ENCODE results near the gene LTK.

LTK gene

DNA sequence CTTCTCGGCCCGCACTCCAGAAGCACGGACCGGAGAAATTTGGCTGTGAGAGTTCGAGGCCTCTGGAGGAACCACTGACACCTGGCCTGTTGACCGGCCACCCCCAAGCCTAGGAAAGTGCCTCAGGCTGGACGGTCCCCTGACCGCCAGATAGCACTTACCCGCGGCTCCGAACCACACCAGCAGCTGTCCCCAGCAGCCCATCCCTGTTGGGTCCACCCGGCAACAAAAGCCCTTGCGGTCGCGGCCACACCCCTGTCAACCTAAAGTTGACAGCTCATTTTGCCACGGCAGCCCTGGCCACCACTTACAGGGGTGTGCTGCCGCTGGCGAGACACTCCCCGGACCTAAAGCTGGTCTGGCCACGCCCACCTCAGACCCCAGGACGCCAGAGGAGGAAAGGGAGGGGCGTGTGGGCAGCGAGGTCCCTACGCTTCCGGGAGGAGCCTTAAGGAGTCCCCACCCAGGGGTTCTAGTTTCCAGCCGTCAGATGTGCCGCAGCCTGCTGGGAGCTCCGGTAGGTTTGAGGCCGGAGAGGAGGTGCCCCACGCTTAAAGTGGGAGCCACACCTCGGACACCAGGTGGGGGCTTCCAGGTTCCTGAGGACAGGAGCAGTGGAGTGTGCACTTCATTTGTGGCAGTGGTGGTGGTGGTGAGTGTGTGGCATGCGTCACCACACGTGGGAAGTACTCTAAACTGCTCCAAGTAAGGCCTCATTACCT, at the start of gene LTK:
Gene LTK (minus strand): TSS at position 322 of the 722 bp plus-strand sequence. CDS start 118 bp downstream, at position 204.
- no peak for DNase-seq (ENCODE audit: low read depth)

DNA sequence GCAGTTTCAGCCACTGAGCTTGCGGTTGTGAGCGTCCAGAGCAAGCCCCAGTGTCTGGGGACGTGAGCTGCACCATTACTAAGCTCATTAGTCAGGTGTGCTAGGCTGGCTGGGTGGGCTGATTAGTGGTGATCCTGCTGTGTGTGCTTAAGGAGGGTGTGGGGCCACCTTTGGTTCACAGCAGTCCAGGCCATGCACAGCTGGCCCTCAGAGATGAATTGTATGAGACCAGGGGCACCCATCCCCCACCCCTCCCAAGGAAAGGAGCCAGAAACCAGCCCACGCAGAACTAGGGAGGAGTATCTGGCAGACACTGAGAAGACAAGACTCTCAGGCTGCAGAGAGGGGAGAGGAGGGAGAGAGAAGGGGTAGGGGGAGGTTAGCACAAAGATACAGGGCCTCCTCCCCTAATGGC, 49.2 kb upstream of the LTK start:
- DNase-seq (ENCODE audit: low read depth): no peak

GRCh38 chr15:41562244-41562643, 48.6 kb upstream of the LTK start:
- DNase-seq (ENCODE audit: low read depth): no peak

GRCh38 chr15:41561777-41562145, 48.1 kb upstream of the LTK start:
- no peak for DNase-seq (ENCODE audit: low read depth)

DNA sequence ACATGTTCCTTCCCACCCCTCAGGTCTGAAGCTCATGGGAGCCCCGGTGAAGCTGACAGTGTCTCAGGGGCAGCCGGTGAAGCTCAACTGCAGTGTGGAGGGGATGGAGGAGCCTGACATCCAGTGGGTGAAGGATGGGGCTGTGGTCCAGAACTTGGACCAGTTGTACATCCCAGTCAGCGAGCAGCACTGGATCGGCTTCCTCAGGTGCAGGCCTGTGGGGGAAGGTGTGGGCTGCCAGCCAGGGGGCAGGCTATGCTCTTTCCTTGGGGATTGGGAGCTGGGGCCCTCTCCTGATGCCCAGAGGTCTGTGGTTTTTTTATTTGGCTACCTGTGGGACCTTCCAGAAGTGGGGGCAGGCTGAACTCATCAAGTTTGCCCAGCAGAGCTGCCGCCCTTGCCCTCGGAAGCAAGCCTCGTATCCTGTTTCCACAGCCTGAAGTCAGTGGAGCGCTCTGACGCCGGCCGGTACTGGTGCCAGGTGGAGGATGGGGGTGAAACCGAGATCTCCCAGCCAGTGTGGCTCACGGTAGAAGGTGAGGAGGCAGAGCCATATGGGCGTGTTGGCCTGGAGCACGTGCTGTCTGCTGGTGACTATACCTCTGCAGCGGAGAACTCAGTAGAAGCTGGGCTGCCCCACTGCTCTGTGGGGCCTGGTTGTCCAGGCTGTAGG, 47.6 kb upstream of the LTK start:
- no peak for DNase-seq (ENCODE audit: low read depth)

DNA sequence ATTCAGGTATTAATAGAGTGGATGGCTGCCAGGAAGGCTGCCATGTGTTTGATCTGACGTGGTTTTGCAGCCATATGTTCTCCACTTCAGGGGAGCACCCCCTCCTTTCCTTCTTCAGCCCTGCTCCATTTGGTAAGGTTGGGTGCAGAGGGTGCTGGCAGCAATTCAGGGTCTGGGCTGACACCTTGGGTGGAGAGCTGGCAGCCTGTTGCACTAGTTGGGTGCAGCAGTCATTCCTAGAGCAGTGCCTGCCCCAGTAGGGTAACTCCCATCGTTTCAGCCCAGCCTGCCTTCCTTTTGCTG, 46.9 kb upstream of the LTK start:
- DNase-seq (ENCODE audit: low read depth): no peak

- no peak for DNase-seq (ENCODE audit: low read depth)
These were observed 45.7 kb upstream of the LTK start for GRCh38 chr15:41559239-41559782.

DNA sequence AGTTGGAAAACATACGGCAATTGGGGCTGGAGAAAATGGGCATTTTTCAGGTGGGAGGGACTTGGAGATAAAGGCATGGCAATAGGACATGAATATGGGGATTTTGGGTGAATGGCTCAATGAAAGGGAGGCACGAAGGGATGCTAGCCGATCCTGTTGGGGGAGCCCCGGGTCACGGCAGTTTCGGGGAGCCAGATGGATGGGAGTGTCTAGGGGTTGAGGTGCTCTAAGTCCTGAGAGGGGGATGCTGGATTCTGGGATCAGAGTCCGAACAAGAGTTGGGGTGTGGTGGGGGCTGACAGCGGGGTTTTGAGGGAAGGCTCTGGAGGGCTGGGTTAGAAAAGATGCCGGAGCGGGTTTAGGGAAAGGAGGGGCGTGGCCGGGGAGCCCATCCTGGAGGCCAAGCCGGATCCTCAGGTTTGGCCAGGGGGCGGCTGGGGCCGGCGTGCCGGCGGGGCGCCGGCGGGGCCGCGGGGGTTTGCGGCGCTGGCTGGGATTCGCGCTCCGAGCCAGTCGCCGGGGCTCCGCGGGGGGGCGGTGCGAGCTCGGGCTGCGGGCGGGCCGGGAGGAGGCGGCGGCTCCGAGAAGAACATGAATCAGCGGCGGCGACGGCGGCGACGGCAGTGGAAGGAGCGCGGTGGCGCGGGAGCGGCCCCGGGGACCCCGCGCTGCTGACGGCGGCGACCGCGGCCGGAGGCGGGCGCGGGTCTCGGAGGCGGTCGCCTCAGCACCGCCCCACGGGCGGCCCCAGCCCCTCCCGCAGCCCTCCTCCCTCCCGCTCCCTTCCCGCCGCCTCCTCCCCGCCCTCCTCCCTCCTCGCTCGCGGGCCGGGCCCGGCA, 45.0 kb upstream of the LTK start, which contains the start of gene TYRO3:
Gene TYRO3 (plus strand): TSS at position 813 of the 839 bp plus-strand sequence. CDS start 46 bp downstream, outside the sequence.
- DNase-seq (ENCODE audit: low read depth): no peak

DNA sequence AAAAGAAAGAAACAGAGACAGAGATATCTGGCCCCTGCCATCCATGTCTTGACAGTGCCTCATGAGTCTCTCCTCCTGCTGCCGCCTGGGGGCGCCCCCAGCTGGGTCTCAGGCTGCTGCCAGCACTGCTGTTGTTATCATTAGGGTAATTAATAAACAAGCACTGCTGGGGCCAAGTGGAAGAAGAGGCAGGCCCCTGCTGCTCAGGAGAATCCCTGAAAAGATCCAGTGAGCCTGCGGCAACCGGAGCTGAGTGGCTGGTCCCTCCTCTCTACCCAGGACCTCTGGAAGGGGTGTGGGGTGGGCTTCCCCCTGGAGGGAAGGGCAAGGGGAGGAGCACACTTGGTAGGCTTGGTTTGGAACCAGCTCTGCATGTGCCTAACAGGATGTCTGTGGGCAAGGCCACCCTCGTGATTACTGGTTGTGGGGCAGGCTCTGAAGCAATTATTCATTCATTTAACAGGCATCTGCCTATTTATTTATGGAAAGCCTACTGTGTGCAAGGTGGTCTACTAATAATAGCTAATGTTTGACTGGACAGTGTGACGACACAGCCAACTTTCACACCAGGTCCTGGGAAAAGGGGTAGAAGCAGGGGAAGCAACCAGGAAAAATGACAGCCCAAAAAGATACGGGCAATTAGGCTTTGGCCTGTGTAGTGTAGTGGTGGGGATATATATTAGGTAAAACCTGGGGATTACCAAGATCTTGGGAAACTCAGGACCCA, 44.2 kb upstream of the LTK start:
- peak; percentile 52 for DNase-seq (ENCODE audit: low read depth)

- no peak for DNase-seq (ENCODE audit: low read depth)
These were observed 43.0 kb upstream of the LTK start for GRCh38 chr15:41556677-41557076.

GRCh38 chr15:41554915-41555314, 41.3 kb upstream of the LTK start:
- DNase-seq (ENCODE audit: low read depth): no peak

DNA sequence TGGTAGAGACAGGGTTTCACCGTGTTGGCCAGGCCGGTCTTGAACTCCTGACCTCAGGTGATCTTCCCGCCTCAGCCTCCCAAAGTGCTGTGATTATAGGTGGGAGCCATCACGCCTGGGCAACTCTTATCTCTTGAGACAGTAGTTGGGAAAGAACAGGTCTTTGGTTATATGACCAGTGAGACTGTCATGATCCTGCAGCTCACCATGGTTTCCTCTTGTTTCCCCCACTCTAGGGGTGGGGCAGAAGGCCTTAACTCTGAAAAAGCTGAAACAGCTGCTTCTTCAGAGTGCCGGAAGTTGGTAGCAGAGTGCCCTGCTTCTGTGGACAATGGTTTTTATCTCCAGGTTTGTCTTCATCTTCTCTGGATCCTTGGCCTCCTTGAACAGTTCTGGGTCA, 40.7 kb upstream of the LTK start:
- DNase-seq (ENCODE audit: low read depth): no peak

- DNase-seq (ENCODE audit: low read depth): peak; percentile 45
These were observed 40.1 kb upstream of the LTK start for GRCh38 chr15:41553731-41554130.

DNA sequence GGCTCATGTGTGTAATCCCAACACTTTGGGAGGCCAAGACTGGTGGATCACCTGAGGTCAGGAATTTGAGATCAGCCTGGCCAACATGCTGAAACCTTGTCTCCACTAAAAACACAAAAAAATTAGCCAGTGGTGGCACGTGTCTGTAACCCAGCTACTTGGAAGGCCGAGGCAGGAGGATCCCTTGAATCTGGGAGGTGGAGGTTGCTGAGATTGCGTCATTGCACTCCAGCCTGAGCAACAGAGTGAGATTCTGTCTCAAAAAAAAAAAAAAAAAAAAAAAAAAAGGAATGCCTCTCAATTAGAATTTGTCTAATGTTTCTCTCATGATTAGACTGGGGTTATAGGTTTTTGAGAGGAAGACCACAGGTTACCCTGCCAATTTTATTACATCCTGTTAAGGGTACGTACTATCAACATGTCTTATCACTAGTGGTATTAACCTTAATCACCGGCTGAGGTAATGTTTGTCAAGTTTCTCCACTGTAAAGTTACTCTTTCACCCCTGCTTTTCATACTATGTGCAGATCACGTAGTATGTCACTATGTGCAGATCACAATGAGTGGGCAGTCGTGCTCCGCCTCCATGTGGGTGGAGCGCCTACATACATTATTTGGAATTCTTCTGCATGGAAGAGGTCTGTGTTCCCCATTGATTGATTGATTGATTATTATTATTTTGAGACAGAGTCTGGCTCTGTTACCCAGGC, 36.6 kb upstream of the LTK start:
- DNase-seq (ENCODE audit: low read depth): no peak

GRCh38 chr15:41546851-41547786, 33.5 kb upstream of the LTK start:
- DNase-seq (ENCODE audit: low read depth): no peak

GRCh38 chr15:41545218-41545617, 31.6 kb upstream of the LTK start:
- no peak for DNase-seq (ENCODE audit: low read depth)

DNA sequence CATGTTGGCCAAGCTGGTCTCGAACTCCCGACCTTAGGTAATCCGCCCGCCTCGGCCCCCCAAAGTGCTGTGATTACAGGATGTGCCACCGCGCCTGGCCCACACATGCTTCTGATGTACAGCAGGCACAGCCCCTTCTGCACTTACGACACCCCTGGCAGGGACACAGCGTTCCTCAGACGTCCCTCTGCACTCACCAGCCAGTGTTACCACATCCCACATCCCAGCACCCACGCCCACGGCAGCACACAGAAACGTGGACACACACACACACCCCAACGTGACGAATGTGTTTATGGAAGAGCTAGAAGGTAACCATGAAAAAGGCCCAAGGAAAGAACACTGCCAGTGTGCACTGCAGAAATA, 31.0 kb upstream of the LTK start:
- DNase-seq (ENCODE audit: low read depth): no peak

GRCh38 chr15:41543521-41543870, 29.9 kb upstream of the LTK start:
- no peak for DNase-seq (ENCODE audit: low read depth)

- DNase-seq (ENCODE audit: low read depth): no peak
These were observed 23.2 kb upstream of the LTK start for GRCh38 chr15:41536866-41537265.

GRCh38 chr15:41535544-41535943, 21.9 kb upstream of the LTK start:
- no peak for DNase-seq (ENCODE audit: low read depth)

Measured in HS-5 (cell line).